Tibial nerve (tissue), 4 donors: Measurements from ENCODE around the gene FILIP1.

Source experiments
- EP300 ChIP-seq, 2 donors: sonication (generic); formaldehyde crosslinking; IDR thresholded peaks; one replicate each; pipeline ENCODE4 v1.6.1; 2017; ENCODE audit warnings: antibody characterized with exemption in 2 of 2, mild to moderate bottlenecking in 1 of 2
- TF ChIP-seq, protein P1 (sequence below), 5 experiments: fragments of 200-600 bp in 3 of 5; fragments of 450-650 bp in 2 of 5; sonication (generic) in 3 of 5; IDR thresholded peaks; one replicate each; pipeline ENCODE4 v1.5.1; 2016 to 2019; ENCODE audit warnings: antibody characterized with exemption in 5 of 5, mild to moderate bottlenecking in 3 of 5, moderate library complexity in 2 of 5

DNA sequence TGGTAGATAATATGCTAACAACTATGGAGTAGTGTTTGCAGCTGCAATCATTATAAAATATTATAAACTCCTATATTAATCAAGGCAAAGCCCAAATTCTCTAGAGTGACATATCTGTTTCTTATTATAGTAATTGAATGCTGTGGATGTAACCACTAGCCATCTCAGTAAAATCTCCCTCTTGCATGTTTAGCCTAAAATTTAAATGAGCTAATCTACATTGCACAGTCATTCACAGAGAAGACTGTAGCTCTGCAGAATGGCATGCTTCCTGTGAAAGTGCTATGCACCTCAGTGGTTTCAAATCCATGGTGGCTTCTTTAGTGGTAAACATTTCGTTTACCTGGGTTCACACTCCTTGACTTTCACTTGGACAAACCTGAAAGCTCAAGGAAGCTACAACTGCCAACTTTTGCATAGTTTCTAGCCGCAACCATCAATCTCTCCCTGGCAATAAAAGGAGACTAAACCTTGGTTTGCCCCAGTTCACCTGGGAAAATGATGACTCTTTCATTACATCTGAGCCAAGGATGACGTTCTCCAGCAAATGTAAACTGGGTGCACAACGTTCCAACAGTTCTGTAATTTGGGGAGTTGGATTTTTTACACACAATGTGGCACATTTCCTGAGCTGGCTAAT lies 47.2 kb downstream of the FILIP1 start:
- TF ChIP-seq, protein P1, sequence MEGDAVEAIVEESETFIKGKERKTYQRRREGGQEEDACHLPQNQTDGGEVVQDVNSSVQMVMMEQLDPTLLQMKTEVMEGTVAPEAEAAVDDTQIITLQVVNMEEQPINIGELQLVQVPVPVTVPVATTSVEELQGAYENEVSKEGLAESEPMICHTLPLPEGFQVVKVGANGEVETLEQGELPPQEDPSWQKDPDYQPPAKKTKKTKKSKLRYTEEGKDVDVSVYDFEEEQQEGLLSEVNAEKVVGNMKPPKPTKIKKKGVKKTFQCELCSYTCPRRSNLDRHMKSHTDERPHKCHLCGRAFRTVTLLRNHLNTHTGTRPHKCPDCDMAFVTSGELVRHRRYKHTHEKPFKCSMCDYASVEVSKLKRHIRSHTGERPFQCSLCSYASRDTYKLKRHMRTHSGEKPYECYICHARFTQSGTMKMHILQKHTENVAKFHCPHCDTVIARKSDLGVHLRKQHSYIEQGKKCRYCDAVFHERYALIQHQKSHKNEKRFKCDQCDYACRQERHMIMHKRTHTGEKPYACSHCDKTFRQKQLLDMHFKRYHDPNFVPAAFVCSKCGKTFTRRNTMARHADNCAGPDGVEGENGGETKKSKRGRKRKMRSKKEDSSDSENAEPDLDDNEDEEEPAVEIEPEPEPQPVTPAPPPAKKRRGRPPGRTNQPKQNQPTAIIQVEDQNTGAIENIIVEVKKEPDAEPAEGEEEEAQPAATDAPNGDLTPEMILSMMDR (IDR thresholded peaks at IDR 0.05) = no peak
- TF ChIP-seq EP300 (IDR thresholded peaks at IDR 0.05) = no peak
